C4-2B (cell line): Measurements from ENCODE around the gene TNNC2.

Experiments
- H3K27ac ChIP-seq: fragments of 450-650 bp; 2 replicates; pipeline ENCODE4 v1.5.1; 2017
- CTCF ChIP-seq: fragments of 450-650 bp; conservative IDR thresholded peaks from 2 replicates; pipeline ENCODE4 v1.5.1; 2017; ENCODE audit warnings: mild to moderate bottlenecking
- ZFX ChIP-seq: fragments of 450-650 bp; IDR thresholded peaks from 2 replicates; pipeline ENCODE4 v1.6.1; 2017

The TNNC2 gene

DNA sequence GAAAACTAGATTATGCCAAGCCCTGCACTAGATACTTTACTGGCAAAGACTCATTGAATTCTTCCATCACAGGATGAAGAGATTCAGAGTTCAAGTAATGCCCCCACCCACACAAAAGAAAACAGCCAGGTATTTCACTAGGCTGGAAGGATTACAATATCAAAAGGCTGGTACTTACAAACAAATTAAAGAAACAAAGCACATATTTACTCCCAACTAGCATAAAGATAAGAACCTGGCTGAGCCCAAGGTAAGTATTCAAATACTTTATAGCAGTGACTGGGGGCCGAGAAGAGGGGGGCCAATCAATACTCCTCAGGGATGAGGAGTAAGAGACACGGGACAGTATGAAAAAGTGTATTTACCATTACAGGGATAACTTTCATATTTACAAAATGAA lies 26.4 kb upstream of the TNNC2 start:
- TF ChIP-seq ZFX, result no peak
- TF ChIP-seq CTCF, result no peak

GRCh38 chr20:45852326-45852725 lies 25.2 kb upstream of the TNNC2 start:
- no peak for TF ChIP-seq ZFX
- TF ChIP-seq CTCF, result no peak

More for the DNA sequence above, 26.4 kb upstream of the TNNC2 start:
- no peak overlapping the region for H3K27ac ChIP-seq

DNA sequence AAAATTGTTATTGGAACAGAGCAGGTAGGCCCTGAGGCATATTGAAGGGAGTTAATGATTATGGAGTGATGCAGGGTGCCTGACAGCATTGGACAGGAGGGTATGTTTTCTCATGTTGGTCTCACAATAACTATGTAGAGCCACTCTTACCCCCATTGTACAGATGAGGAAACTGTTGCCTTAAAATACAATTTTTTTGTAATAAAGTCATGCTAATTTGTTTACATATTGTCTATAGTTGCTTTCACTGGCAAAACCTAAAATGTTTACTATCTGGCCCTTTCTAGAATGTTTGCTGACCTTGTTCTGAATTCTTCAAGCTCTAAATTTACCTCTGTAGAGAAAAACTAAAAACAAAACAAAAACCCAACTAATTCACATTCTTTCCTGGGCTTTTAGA lies 24.4 kb upstream of the TNNC2 start:
- no peak overlapping the region for H3K27ac ChIP-seq
- no peak for TF ChIP-seq CTCF
- TF ChIP-seq ZFX, result no peak

More at GRCh38 chr20:45852326-45852725, 25.2 kb upstream of the TNNC2 start:
- no peak overlapping the region for H3K27ac ChIP-seq

- TF ChIP-seq ZFX (no peak), CTCF (no peak)
- no peak overlapping the region for H3K27ac ChIP-seq
Measured at GRCh38 chr20:45850926-45851325, 23.8 kb upstream of the TNNC2 start.

GRCh38 chr20:45850238-45850637 lies 23.1 kb upstream of the TNNC2 start:
- TF ChIP-seq CTCF (no peak), ZFX (no peak)

DNA sequence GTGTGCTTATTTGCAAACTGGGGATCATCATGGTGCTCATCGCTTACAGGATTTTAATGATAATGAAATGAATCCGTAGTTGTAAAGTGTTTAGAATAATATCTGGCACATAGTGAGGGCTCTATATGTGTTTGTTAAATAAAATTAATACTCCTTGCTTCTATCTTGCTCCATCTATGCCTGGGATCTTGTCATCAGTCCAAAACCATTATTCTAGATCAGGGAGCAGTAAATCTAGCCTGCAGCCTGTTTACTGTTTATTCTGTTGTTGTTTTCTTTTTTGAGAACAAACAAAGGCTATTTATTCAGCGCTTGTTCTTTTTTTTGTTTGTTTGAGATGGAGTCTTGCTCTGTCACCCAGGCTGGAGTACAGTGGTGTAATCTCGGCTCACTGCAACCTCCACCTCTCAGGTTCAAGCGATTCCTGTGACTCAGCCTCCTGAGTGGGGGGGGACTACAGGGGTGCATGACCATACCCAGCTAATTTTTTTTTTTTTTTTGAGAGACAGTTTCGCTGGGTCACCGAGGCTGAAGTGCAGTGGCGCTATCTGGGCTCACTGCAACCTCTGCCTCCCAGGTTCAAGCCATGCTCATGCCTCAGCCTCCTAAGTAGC lies 22.0 kb upstream of the TNNC2 start:
- TF ChIP-seq ZFX (no peak), CTCF (no peak)
- peak overlapping the region; percentile 24; the same call in 1 of the 2 replicates for H3K27ac ChIP-seq

More at GRCh38 chr20:45850238-45850637, 23.1 kb upstream of the TNNC2 start:
- no peak overlapping the region; the same call in 1 of the 2 replicates for H3K27ac ChIP-seq

DNA sequence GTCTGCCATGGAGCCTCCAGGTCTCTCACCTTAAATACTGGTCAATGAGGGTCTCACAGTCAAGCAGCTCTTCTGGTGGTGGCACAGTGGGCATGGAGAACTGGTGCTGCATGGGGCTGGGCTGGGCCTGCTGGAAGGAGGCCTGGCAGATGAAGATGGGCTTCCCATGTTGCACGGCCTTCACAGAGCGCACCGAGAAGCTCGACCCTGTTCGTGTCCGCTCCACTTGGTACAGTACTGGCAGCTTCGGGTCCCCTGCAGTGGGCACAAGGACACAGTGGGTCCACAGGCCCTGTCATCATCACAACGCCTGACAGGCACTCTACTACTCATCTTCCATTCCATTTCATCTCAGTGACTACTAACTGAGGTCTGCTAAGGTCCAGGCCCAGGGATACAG lies 21.3 kb upstream of the TNNC2 start:
- H3K27ac ChIP-seq, result no peak overlapping the region; the same call in 1 of the 2 replicates
- TF ChIP-seq ZFX (no peak), CTCF (no peak)
